ENCODE results near the gene INHA.

INHA gene

DNA sequence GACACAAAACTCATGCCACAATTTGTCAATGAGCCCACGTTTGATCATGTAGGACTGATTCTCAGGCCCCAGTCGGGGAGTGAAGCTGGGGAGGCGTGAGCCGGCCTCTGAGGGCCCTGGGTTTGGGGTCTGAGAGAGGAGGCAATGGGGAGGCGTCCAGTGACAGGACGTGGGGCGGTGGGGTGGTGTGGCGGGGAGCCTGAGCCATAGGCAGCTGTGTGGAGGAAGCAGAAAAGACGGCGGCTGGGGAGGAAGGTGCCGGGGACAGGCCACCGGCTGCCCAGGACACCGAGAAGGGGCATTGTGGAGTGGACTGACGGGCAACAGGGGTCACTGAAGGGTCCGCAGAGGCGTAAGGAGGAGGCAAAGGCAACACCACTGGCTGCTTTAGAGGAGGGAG is 35.7 kb upstream of the INHA start:
- TF ChIP-seq CTCF (IDR thresholded peaks at IDR 0.05; ENCODE audit: low read depth, low read length, missing control alignments) = no peak
- H3K4me3 ChIP-seq (ENCODE audit: low read depth, low read length) = no peak overlapping the region
- no peak for DNase-seq (ENCODE audit: low read depth)
- in situ Hi-C loops (cut with HindIII; ENCODE audit: low sequenced_read_pairs) = loop anchor here (25.0 kb wide), 1 partner anchor 124 kb away; the partner anchor contains the start of gene DES

GRCh38 chr2:219536967-219537366 is 35.1 kb upstream of the INHA start:
- H3K4me3 ChIP-seq (ENCODE audit: low read depth, low read length) = no peak overlapping the region
- no peak for DNase-seq (ENCODE audit: low read depth)
- in situ Hi-C loops (cut with HindIII; ENCODE audit: low sequenced_read_pairs) = loop anchor here (25.0 kb wide), 1 partner anchor 125 kb away; the partner anchor contains the start of gene DES
- TF ChIP-seq CTCF (IDR thresholded peaks at IDR 0.05; ENCODE audit: low read depth, low read length, missing control alignments) = no peak

DNA sequence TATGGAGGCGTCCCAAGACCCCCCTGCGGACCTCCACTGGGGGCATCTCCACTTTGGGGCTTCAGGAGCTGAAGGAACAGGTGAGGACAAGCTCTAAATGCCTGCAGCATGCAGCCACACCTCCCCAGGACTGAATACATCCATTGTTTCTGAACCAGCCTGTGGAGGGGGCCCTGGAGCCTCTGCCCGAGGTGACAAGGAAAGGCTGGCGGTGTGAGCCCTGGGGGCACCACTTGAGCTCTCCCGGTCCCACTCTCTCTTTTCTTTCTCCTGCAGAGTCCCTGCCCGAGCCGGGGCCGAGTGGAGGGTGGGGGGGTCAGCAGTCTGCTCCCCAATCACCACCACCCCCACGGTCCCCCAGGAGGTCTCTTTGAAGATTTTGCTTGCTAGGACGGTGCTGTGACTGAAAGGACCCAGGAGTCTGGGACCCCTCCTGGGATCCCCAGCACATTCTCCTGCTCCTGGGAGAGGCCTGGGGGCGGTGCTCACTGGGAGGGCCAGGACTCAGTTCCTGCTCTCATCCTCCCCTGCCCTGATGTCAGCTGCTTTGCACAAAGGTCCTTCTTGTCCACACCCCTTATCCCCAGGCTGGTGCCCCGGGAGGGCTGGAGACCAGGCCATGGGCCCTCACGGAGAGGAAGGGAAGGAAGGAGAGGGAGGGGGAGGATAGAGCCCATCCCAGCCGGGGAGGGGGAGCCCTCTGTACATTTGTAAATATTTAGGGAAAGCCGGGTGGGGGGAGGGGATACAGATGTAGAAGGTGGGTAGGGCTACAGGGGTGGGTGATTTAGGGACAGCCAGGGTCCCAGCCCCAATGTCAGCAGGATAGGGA is 34.2 kb upstream of the INHA start:
- in situ Hi-C loops (cut with HindIII; ENCODE audit: low sequenced_read_pairs) = loop anchor here (25.0 kb wide), 1 partner anchor 126 kb away; the partner anchor contains the start of gene DES
- no peak for DNase-seq (ENCODE audit: low read depth)
- no peak overlapping the region for H3K4me3 ChIP-seq (ENCODE audit: low read depth, low read length)
- TF ChIP-seq CTCF (IDR thresholded peaks at IDR 0.05; ENCODE audit: low read depth, low read length, missing control alignments) = no peak

- peak; percentile 42 for DNase-seq (ENCODE audit: low read depth)
- TF ChIP-seq CTCF (IDR thresholded peaks at IDR 0.05; ENCODE audit: low read depth, low read length, missing control alignments) = no peak
- in situ Hi-C loops (cut with HindIII; ENCODE audit: low sequenced_read_pairs) = loop anchor here (25.0 kb wide), 1 partner anchor 126 kb away; the partner anchor contains the start of gene DES
- H3K4me3 ChIP-seq (ENCODE audit: low read depth, low read length) = peak overlapping the region; percentile 4
Measured at GRCh38 chr2:219538504-219538951, 33.6 kb upstream of the INHA start.

DNA sequence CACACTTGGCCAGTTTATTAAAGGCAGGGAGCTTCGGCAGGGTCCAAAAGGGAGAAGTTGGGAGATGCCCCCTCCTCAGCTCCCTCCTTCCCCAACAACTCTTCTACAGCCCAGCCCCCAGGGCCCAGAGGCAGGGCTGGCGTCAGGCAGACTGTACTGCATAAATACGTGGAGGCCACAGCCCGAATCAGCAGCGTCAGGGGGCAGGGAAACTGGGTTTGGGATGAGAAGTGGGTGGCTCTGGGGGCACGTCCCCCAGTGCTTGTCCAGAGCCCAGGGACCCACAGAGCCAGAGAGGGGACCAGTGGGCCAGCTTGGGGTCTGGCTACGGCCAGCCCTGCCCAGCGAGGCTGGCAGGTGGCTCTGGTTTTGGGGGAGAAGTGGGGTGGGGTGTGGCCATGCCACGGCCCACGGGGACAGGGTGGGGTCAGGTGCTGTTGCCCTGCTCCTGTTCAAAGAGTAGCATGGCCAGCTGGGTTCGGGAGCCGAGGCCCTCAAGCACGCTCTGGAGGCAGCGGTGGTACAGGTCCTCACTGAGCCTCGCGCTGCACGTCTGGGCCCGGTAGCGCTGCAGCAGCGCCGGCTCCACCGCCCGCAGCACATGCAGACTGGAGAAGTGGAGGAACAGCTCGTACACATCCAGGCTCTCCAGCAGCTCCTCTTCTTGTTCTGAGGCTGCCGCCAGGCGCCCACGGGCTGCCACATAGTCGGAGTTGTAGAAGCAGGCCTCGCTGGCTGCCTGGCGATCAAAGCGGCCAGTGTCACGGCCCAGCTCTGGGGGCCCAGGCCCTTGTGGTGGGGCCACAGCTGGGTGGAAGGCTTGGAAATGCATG is 32.9 kb upstream of the INHA start:
- TF ChIP-seq CTCF (IDR thresholded peaks at IDR 0.05; ENCODE audit: low read depth, low read length, missing control alignments) = no peak
- no peak for DNase-seq (ENCODE audit: low read depth)
- peak overlapping the region; percentile 4 for H3K4me3 ChIP-seq (ENCODE audit: low read depth, low read length)
- in situ Hi-C loops (cut with HindIII; ENCODE audit: low sequenced_read_pairs) = loop anchor here (25.0 kb wide), 1 partner anchor 127 kb away; the partner anchor contains the start of gene DES
